NCI-H1092 treated with DMSO at 0.1 percent for 48 hours (cell line): ENCODE data around the gene TTC23L.

ENCODE experiments used
- DNase-seq: peaks from one replicate; lab custom pipeline; 2025; lab: John Stamatoyannopoulos, UW

TTC23L gene

GRCh38 chr5:34870382-34870781 lies 31.4 kb downstream of the TTC23L start:
- no peak for DNase-seq

- no peak for DNase-seq
Measured at GRCh38 chr5:34876275-34876674, 37.3 kb downstream of the TTC23L start.

- no peak for DNase-seq
Measured at GRCh38 chr5:34881246-34881645, 42.3 kb downstream of the TTC23L start.

GRCh38 chr5:34886392-34887119 lies 47.6 kb downstream of the TTC23L start:
- no peak for DNase-seq

- no peak for DNase-seq
Measured at GRCh38 chr5:34889394-34889793, 50.4 kb downstream of the TTC23L start.

- DNase-seq: no peak
Measured at GRCh38 chr5:34891981-34892380, 53.0 kb downstream of the TTC23L start.

GRCh38 chr5:34892414-34892813 lies 53.5 kb downstream of the TTC23L start:
- DNase-seq: no peak

- no peak for DNase-seq
Measured at GRCh38 chr5:34894716-34895115, 55.8 kb downstream of the TTC23L start.

GRCh38 chr5:34895641-34896419 lies 56.9 kb downstream of the TTC23L start:
- no peak for DNase-seq

- DNase-seq: no peak
Measured at GRCh38 chr5:34897646-34898045, 58.7 kb downstream of the TTC23L start.

GRCh38 chr5:34898258-34898895 lies 59.4 kb downstream of the TTC23L start:
- DNase-seq: peak; percentile 56

- DNase-seq: no peak
Measured at GRCh38 chr5:34899066-34899465, 60.1 kb downstream of the TTC23L start.

- DNase-seq: no peak
Measured at GRCh38 chr5:34900652-34901051, 61.7 kb downstream of the TTC23L start.

- DNase-seq: no peak
Measured at GRCh38 chr5:34903260-34903659, 64.3 kb downstream of the TTC23L start.

GRCh38 chr5:34905564-34905963 lies 66.6 kb downstream of the TTC23L start:
- no peak for DNase-seq

GRCh38 chr5:34913072-34913471 lies 74.1 kb downstream of the TTC23L start:
- DNase-seq: no peak

- no peak for DNase-seq
Measured at GRCh38 chr5:34914671-34915138, 75.7 kb downstream of the TTC23L start.

- peak; percentile 98 for DNase-seq
Measured at GRCh38 chr5:34915139-34915855, 76.3 kb downstream of the TTC23L start, which contains the start of the genes BRIX1 and RAD1. TSS of gene BRIX1 (plus strand) at chr5:34915711. CDS start at chr5:34915739, 28 bp downstream. TSS of gene RAD1 (minus strand) at chr5:34915504. CDS start at chr5:34914892, 612 bp downstream.

- DNase-seq: no peak
Measured at GRCh38 chr5:34915856-34916192, 76.9 kb downstream of the TTC23L start.

- DNase-seq: no peak
Measured at GRCh38 chr5:34916518-34916917, 77.6 kb downstream of the TTC23L start.

- no peak for DNase-seq
Measured at GRCh38 chr5:34918025-34918424, 79.1 kb downstream of the TTC23L start.

GRCh38 chr5:34919077-34919476 lies 80.1 kb downstream of the TTC23L start:
- no peak for DNase-seq
